GM11168 (cell line): ENCODE data around the gene LMX1A.

ENCODE experiments used
- in situ Hi-C: fragments of 300-500 bp; cut with MboI; formaldehyde crosslinking; loops from one replicate; pipeline ENCODE4 v1.12.0; 2022; ENCODE audit warnings: low sequenced_read_pairs; ENCODE audit not compliant: unreplicated experiment

Gene LMX1A

DNA sequence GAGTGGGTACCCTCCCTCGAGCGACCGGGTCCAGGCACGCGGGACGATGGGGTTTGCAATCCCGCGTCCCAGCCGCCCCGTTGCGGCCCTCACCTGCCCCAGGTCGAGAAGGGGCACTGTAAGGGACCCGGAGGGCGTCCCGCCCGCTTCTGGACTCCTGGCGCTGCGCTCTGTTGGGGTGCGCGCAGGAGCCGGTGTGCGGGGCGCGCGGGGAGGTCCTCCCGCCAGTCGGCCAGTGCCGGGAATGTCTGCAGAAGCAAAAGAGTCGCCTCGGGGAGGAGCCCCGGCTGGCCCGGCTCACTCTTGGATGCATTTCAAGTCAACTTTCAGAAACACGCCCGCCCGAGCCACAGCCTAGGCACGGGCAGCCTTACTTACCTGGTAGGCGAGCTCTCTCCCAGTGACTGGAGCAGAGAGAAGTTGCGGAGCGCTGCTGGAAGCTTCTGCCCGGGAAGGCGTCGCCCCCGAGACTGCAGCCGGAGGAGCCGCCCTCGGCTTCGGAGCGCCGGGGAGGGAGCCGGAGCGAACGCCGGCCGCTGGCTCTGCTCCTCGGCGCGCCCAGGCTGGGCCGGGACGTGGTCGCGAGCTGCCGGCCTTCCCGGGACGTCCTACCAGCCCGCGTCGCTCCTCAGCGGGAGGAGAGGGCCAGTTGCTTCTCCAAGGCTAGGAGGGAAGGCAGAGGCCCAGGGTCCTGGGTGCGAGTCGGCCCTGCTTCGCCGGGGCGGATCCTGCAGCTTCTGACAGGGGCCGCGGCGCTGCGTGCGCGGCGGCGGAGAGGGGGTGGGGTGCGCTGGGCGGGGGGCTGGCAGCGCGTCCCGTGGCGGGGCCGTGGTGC, at the start of gene LMX1A:
Gene LMX1A (minus strand): TSS at position 739 of the 835 bp plus-strand sequence. CDS start 1,156 bp downstream, outside the sequence.
- in situ Hi-C loops: no loop called here

DNA sequence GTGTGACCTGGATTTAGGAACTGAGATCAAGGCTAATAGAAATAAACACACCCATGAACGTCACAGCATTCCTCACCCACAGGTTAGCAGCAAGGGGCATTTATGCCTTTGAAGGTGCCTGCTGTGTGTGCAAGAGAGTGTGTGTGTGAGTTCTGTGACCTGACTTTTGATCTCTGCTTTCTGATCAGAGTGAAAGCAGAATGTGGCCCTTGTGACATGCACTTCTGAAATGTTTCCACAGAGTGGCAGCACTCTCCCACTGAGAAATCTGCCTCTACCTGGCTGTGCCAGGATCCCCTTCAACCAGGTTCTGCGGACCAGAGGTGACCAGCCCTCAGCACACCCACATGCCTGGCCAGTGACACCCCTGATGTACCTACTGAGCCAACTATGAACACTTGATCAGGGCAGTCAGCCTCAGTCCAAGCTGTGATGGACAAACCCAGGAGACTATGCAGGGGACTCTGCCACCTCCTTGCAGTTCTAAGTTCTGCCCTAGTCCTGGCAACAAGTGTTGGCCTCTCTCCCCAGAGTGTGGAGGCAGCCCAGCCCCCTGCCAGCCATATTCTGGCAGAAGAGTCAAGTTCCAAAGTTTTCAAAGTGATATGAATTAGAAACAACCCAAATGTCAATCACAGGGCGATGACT, 47.4 kb upstream of the LMX1A start:
- in situ Hi-C loops: no loop called here

DNA sequence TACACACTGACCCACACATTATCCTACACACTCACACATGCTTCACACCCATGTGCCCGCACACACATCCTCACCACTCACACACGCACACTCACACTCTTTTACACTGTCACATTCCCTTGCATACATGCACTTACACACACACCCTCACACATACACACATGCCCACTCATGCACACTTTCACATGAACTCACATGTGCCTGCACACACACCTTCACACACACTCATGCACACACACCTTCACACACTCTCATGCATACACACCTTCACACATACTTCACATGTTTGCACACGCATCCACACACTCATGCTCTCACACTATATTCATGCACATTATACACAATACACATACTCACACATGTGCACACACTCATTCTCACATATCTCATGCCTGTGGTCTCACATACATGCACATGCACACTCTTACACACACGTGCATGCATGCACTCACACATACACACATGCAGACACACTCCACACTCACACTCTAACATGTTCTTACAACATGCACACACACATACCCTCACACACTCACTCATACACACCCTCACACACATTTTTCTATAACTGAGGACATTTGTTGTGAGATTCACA, 46.1 kb upstream of the LMX1A start:
- in situ Hi-C loops: no loop called here

- in situ Hi-C loops: loop anchor here (25.0 kb wide), 1 partner anchor 514 kb away; no protein-coding TSS in a partner anchor
Observed at GRCh38 chr1:165397944-165398343, 41.4 kb upstream of the LMX1A start.

DNA sequence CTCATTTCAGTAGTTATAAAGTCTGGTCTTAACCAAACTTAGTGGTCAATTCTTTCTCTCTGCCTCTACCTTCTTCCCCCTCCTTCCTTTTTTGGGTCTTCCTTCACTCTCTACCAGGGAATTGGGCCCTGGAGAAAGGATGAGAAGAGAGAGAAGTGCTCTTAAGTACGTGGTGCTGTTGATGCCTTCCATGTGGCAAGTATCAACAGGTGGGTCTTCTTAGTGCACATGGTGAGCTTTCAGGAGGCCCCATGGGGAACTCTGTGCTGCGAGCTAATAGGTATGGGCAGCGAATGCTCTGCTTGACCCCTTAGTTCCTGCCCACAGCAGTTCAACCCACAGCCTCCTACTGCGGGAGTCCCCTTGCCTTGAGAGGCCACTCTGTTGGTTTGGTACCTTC, 39.4 kb upstream of the LMX1A start:
- in situ Hi-C loops: loop anchor here (25.0 kb wide), 1 partner anchor 516 kb away; no protein-coding TSS in a partner anchor

DNA sequence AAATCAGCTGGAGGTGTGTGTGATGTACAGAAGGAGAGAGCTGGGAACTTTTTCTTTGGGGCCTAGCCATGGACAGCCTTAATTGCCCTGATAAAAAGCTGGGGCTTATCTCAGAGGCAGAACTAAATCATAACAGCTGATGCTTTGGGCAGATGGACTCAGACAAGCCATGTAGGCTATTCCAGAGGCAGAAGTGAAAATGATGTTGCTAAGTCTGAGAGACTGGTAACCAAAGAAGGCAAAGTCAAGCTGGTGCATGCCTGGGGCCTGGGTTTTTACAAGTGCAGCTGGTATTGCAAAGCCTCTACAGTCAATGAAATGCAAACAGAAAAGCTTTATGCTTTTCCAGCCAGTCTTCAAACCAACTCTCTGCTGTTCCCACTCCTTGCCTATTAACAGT, 39.0 kb upstream of the LMX1A start:
- in situ Hi-C loops: loop anchor here (25.0 kb wide), 1 partner anchor 517 kb away; no protein-coding TSS in a partner anchor

GRCh38 chr1:165392634-165393571, 36.4 kb upstream of the LMX1A start:
- in situ Hi-C loops: loop anchor here (25.0 kb wide), 1 partner anchor 519 kb away; no protein-coding TSS in a partner anchor

DNA sequence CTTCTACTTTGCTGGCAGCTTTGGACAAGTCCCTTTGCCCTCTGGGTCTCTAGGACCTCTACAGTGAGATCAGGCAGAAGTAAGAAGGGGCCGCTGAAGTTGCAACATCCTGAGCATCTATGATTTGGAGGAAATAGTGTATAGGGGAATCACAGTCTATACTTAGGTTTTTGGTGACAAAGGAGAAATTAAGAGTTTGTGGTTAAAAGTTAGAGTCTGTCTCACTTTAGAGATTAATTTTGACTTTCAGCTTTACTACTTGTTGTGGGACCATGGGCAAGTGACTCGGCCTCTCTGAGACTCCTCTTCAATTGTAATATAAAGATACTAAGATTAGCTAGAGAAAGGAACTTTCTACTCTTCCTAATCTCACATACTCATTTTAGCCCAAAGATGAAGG, 33.1 kb upstream of the LMX1A start:
- in situ Hi-C loops: loop anchor here (25.0 kb wide), 1 partner anchor 523 kb away; no protein-coding TSS in a partner anchor

GRCh38 chr1:165387961-165388360, 31.4 kb upstream of the LMX1A start:
- in situ Hi-C loops: loop anchor here (25.0 kb wide), 1 partner anchor 524 kb away; no protein-coding TSS in a partner anchor

- in situ Hi-C loops: loop anchor here (25.0 kb wide), 1 partner anchor 525 kb away; no protein-coding TSS in a partner anchor
Observed at GRCh38 chr1:165387505-165387904, 31.0 kb upstream of the LMX1A start.

GRCh38 chr1:165383599-165384405, 27.3 kb upstream of the LMX1A start:
- in situ Hi-C loops: loop anchor here (25.0 kb wide), 1 partner anchor 528 kb away; no protein-coding TSS in a partner anchor

DNA sequence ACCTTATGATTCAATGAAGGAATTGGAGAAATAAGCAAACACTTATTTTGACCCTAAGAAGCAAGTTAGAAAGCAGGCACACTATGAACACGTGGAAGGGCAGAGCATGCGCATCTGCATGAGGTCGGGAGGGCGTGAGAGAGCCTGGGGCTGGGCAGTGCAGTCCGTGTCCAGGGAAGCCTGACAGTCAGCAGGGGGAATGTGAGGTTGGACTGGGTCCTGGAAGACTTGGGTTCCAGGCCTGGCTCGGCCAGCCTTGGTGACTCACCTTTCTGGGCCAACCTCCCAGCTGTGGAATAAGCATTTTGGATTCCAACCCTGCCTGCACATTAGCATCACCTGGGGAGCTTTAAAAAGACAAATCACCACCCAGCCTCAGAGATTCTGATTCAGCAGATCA, 26.6 kb upstream of the LMX1A start:
- in situ Hi-C loops: loop anchor here (25.0 kb wide), 1 partner anchor 529 kb away; no protein-coding TSS in a partner anchor

- in situ Hi-C loops: loop anchor here (25.0 kb wide), 1 partner anchor 530 kb away; no protein-coding TSS in a partner anchor
Observed at GRCh38 chr1:165381745-165382505, 25.4 kb upstream of the LMX1A start.

GRCh38 chr1:165376811-165377311, 20.3 kb upstream of the LMX1A start:
- in situ Hi-C loops: loop anchor here (25.0 kb wide), 1 partner anchor 535 kb away; no protein-coding TSS in a partner anchor

GRCh38 chr1:165376041-165376810, 19.7 kb upstream of the LMX1A start:
- in situ Hi-C loops: loop anchor here (25.0 kb wide), 1 partner anchor 536 kb away; no protein-coding TSS in a partner anchor

DNA sequence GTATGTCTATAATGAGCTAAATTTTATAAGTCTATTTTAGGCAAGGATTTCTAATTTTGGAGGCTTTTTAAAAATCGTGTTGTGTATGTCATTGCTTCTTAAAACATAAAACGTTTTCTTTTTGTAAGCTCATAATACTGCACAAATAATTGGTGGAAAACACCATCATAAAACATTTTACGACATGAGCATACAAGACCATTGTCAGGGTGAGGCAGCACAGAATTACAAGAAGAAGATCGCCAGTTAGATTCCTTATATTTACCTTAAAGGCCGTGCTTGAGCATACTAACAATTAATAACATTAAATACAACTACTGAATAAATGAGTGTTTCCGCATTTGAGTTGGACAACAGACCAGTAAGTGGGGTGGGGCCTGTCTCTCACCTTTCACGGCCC, 19.1 kb upstream of the LMX1A start:
- in situ Hi-C loops: loop anchor here (25.0 kb wide), 1 partner anchor 537 kb away; no protein-coding TSS in a partner anchor
